HL-60 (cell line): ENCODE measurements around the gene BOK.

Experiments used
- CTCF ChIP-seq: IDR thresholded peaks from one replicate; pipeline ENCODE4 v1.5.1; 2011; ENCODE audit warnings: low read length, control low read depth, inconsistent platforms; ENCODE audit not compliant: insufficient read depth
- GABPA ChIP-seq: IDR thresholded peaks from 2 replicates; pipeline ENCODE4 v1.6.1; 2012; ENCODE audit warnings: low read depth
- POLR2AphosphoS5 ChIP-seq: IDR thresholded peaks from 2 replicates; pipeline ENCODE4 v1.6.1; 2012; ENCODE audit warnings: low read depth
- REST ChIP-seq: IDR thresholded peaks from 2 replicates; pipeline ENCODE4 v1.6.1; 2012; ENCODE audit warnings: low read depth; ENCODE audit not compliant: insufficient replicate concordance
- SPI1 ChIP-seq: IDR thresholded peaks from 2 replicates; pipeline ENCODE4 v1.6.1; 2012; ENCODE audit warnings: low read depth, mild to moderate bottlenecking, borderline replicate concordance

GRCh38 chr2:241602720-241603119 lies 44.2 kb downstream of the BOK start:
- TF ChIP-seq REST (no peak), POLR2AphosphoS5 (no peak), CTCF (no peak), SPI1 (no peak), GABPA (no peak)
